ENCODE measurements around the gene PCDHGC3.

PCDHGC3 gene

GRCh38 chr5:141508440-141508797 lies 32.7 kb downstream of the PCDHGC3 start:
- DNase-seq (ENCODE audit: low read depth in 2 of 2), result no peak

GRCh38 chr5:141508798-141509611 lies 33.2 kb downstream of the PCDHGC3 start:
- DNase-seq (ENCODE audit: low read depth in 2 of 2), result no peak

DNA sequence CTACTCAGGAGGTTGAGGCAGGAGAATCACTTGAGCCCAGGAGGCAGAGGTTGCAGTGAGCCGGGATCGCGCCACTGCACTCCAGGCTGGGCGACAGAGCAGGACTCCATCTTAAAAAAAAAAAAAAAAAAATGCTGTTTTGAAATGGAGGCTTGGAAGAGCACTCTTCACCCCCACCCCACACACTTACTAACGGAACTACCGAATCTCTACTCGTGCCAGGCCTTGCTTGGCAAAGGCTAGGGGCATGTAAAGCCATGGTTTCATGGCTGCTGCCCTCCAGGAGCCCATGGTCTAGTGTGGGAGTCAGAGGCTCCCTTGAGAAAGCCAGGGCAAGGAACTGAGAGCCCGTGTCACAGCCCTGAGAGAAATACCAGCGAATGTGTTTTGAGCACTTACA lies 34.4 kb downstream of the PCDHGC3 start:
- DNase-seq (ENCODE audit: low read depth in 2 of 2), result no peak

DNA sequence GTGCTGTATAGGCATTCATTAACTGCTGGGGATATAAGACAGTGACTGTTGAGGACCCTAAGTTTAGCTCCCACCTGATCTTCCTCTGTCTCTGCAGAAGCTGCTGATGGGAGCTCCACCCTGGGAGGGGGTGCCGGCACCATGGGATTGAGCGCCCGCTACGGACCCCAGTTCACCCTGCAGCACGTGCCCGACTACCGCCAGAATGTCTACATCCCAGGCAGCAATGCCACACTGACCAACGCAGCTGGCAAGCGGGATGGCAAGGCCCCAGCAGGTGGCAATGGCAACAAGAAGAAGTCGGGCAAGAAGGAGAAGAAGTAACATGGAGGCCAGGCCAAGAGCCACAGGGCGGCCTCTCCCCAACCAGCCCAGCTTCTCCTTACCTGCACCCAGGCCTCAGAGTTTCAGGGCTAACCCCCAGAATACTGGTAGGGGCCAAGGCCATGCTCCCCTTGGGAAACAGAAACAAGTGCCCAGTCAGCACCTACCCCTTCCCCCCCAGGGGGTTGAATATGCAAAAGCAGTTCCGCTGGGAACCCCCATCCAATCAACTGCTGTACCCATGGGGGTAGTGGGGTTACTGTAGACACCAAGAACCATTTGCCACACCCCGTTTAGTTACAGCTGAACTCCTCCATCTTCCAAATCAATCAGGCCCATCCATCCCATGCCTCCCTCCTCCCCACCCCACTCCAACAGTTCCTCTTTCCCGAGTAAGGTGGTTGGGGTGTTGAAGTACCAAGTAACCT lies 35.3 kb downstream of the PCDHGC3 start:
- DNase-seq (ENCODE audit: low read depth in 2 of 2), result no peak

DNA sequence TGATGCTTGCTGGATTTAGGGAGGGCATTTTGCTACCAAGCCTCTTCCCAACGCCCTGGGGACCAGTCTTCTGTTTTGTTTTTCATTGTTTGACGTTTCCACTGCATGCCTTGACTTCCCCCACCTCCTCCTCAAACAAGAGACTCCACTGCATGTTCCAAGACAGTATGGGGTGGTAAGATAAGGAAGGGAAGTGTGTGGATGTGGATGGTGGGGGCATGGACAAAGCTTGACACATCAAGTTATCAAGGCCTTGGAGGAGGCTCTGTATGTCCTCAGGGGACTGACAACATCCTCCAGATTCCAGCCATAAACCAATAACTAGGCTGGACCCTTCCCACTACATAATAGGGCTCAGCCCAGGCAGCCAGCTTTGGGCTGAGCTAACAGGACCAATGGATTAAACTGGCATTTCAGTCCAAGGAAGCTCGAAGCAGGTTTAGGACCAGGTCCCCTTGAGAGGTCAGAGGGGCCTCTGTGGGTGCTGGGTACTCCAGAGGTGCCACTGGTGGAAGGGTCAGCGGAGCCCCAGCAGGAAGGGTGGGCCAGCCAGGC lies 36.1 kb downstream of the PCDHGC3 start:
- DNase-seq (ENCODE audit: low read depth in 2 of 2), result no peak

GRCh38 chr5:141512390-141512910 lies 36.7 kb downstream of the PCDHGC3 start:
- peak; percentile 61 to 67 for DNase-seq (ENCODE audit: low read depth in 2 of 2)

DNA sequence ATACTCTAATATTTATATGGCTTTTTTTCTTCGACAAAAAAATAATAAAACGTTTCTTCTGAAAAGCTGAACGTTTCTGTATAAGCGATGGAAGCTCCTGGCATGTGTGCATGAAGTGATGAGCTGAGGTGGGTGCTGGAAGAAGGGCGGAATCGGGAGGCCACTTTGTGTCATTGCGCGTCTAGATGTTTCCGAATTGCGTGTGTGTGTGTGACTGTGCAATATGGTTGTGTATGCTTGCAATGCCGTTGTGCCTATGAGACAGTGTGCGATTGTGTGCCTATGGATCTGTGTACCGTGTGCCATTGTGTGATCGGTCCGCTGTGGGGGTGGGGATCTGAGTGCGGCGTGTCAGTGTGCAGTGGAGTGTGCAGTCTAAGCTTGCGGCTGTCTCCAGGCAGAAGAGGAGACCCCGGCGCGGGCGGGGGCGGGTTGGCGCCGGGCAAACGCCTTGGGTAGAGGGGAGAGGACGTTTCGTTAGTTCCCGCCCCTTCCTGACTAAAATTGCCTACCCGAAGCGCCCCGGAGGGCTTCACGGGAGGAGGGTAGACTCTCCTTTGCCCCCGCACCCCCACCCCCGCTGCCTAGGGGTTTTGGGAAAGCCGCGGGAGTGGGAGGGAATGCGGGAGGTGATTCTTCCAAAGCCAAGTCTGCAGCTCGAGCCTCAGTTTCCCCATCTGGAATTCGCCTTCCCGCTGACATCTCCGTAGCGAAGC lies 37.3 kb downstream of the PCDHGC3 start:
- no peak for DNase-seq (ENCODE audit: low read depth in 2 of 2)

DNA sequence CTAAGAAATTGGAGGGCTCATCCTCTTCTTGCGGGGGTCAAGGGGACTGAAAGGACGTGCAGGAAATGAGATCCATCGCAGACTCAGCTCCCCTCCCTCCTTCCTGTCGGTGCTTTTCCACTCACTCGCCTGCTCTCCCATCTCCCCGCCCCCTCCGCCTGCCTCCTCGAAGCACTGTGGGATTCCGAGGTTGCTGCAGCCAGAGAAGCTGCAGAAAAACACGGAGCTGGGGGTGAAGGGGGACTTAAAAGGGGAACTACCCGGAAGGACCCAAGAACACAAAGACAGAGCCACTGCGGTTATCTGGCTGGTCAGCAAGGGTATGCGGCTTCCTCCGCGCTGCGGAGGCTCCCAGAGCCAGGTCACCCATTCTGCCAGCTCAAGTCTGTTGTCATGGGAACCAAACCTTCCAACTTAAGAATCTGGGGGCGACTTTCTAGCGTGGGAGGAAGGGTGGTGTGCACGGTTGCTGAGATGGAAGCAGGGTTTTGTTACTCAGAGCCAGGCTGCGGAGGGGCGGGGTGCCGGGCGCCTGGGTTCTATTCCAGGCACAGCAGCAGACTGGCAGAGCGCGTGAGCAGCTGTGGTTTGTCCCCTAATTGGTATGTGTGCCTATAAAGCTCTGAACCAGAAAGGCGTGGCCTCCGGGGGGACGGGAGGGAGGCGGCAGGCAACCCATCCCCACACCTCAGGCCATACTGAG lies 38.0 kb downstream of the PCDHGC3 start:
- peak; percentile 74 to 75 for DNase-seq (ENCODE audit: low read depth in 2 of 2)

- DNase-seq (ENCODE audit: low read depth in 2 of 2), result no peak
These were observed 38.8 kb downstream of the PCDHGC3 start for GRCh38 chr5:141514330-141515133.

DNA sequence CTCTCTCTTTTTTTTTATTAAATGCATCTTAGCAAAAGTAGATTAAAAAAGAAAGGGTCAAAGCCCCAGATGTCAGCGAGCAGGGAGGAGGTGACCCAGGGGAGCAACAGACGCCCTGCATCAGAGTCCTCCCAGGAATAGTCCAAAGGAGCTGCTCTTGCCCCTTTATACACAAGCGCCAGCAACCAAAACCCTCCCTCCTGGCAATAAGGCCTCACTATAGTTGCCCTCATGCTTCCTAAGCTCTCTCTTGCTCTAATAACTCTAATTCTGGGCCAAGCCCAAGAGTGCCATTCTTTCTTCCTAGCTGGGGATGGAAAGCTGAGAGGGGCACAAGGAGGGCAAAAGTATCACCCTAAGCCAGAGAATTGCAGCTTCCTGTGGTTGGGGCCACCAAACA lies 39.4 kb downstream of the PCDHGC3 start:
- DNase-seq (ENCODE audit: low read depth in 2 of 2), result no peak

DNA sequence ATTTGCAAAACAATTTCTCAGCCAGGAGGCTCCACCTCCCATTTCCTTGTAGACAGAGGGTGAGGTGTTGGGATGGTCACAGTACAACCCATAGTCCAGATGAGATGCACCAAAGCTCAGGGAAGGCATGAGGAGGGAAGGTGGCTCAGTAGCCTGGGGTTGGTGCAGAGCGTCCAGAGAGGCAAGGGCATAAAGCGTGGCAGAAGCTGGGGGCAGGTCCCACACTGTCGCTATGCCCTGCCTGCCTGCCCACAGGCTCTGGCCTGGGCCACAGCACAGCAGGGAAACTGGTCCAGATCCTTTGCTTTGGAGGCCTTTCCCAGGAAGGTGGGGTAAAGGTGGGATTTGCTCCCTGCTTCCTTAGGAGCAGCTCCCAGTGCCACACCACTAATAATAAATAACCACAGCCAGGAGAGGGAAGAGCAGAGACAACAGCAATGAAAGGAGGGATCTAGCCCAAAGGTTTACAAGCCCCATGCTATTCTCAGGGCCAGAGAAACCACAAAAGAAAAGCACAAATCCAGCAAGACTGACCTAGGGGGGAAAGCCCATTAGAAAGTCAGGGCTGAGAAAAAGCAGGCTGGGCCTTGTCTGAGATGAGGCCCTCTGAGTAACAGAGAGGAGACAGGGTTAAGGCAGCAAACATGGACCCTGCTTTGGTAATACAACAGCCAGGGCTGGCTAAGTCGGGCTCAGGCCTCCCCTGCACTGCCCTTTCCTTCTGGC lies 40.3 kb downstream of the PCDHGC3 start:
- no peak for DNase-seq (ENCODE audit: low read depth in 2 of 2)

DNA sequence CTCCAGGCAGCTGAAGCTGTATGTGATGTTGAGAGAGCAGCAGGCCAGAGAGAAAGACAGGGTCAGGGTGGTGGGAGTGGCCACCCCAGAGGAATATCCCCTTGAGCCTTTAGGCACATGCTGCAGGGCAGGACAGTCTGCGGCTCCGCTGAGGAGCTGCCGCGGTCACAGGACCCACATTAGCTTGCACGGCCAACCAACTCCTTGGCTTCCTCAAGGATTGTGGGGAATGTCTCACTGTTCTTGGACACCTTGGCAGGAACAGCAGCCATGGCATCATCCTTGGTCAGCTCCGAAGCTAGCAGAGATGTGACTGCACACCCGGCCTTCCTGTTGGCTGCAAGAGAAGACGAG lies 40.9 kb downstream of the PCDHGC3 start:
- DNase-seq (ENCODE audit: low read depth in 2 of 2), result no peak

- DNase-seq (ENCODE audit: low read depth in 2 of 2), result no peak
These were observed 41.5 kb downstream of the PCDHGC3 start for GRCh38 chr5:141517312-141517711.

- DNase-seq (ENCODE audit: low read depth in 2 of 2), result no peak
These were observed 42.3 kb downstream of the PCDHGC3 start for GRCh38 chr5:141517880-141518617.

DNA sequence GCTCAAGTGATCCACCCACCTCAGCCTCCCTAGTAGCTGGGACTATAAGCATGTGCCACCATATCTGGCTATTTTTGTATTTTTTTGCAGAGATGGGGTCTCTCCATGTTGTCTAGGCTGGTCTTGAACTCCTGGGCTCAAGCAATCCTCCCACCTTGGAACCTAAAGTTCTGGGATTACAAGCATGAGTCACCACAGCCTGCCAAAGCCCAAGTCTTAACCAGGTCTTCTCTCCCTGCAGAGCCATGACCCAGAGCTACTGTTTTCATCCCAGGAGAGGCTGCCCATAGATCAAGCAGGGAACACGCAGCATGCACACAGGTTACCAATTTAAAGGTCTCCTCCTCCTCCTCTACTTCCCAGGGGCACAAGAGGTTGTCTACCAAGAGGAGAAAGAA lies 42.9 kb downstream of the PCDHGC3 start:
- DNase-seq (ENCODE audit: low read depth in 2 of 2), result no peak

- DNase-seq (ENCODE audit: low read depth in 2 of 2), result no peak
These were observed 44.1 kb downstream of the PCDHGC3 start for GRCh38 chr5:141519605-141520565.

DNA sequence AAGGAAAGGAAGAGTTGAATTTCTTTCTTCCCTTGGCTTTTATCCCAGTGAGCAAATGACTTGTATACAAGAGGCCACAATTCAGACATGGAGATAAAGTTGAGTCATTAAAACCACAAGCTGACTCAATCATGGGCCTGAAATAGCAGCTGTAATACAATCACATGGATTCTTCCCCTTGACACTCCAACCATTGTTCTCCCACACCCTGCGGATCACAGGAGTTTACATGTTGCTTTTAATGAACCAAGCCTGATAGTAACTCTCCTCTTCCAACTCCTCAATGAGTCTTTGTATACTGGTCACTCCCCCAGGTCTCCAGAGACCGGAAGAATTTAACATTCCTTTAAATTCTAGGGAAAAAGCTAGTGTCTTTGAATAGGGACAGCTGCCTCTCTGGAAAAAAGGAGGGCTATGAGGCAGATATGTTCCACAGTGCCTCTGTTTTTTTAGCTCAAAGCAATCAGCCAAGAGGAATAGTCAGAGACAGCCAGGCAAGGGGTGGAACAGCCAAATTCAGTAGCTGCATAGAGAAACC lies 45.5 kb downstream of the PCDHGC3 start:
- DNase-seq (ENCODE audit: low read depth in 2 of 2), result no peak

GRCh38 chr5:141522301-141522700 lies 46.5 kb downstream of the PCDHGC3 start:
- no peak for DNase-seq (ENCODE audit: low read depth in 2 of 2)

All from stimulated activated CD8-positive, alpha-beta memory T cell treated with anti-CD3 and anti-CD28 coated beads, Interleukin-7, amount 100 ng/mL, for 4 hours (primary cell).